ENCODE results near the gene C14orf180.

DNA sequence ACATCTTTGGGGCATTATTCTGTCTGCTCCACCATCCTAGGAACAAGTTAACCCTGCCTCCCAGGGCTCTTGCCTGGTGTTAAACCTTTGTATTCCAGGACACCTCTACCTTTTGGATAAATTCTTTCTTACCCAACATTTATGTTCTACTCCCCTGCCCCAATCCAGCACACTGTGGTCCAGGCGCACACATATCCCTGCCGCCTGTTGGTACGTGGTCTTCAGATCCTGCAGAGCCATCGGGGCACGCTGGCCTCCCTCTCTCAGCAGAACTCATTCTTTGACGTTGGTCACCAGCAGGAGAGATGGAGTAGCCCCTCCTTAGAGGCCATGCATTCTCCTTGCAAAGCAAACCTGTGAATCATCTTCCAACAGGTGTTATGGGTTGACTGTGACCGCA lies 30.1 kb downstream of the C14orf180 start:
- TF ChIP-seq EP300 (IDR thresholded peaks at IDR 0.05) (no peak), POLR2A (IDR thresholded peaks at IDR 0.05) (no peak)
- TF ChIP-seq, protein P1, sequence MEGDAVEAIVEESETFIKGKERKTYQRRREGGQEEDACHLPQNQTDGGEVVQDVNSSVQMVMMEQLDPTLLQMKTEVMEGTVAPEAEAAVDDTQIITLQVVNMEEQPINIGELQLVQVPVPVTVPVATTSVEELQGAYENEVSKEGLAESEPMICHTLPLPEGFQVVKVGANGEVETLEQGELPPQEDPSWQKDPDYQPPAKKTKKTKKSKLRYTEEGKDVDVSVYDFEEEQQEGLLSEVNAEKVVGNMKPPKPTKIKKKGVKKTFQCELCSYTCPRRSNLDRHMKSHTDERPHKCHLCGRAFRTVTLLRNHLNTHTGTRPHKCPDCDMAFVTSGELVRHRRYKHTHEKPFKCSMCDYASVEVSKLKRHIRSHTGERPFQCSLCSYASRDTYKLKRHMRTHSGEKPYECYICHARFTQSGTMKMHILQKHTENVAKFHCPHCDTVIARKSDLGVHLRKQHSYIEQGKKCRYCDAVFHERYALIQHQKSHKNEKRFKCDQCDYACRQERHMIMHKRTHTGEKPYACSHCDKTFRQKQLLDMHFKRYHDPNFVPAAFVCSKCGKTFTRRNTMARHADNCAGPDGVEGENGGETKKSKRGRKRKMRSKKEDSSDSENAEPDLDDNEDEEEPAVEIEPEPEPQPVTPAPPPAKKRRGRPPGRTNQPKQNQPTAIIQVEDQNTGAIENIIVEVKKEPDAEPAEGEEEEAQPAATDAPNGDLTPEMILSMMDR (IDR thresholded peaks at IDR 0.05) = no peak

All from ovary (tissue), 3 donors.